ENCODE measurements around the gene PAXX.

PAXX gene

GRCh38 chr9:136964833-136965422 lies 27.3 kb upstream of the PAXX start:
- FAIRE-seq = no peak
- no peak for DNase-seq (ENCODE audit: insufficient read length, low spot score)

GRCh38 chr9:136965771-136966484 lies 26.3 kb upstream of the PAXX start:
- DNase-seq (ENCODE audit: insufficient read length, low spot score) = no peak
- no peak for FAIRE-seq

GRCh38 chr9:136968333-136969127 lies 23.7 kb upstream of the PAXX start:
- FAIRE-seq (no peak), DNase-seq (ENCODE audit: insufficient read length, low spot score) (no peak)

GRCh38 chr9:136969150-136969549 lies 23.1 kb upstream of the PAXX start:
- FAIRE-seq (no peak), DNase-seq (ENCODE audit: insufficient read length, low spot score) (no peak)

GRCh38 chr9:136969774-136970173 lies 22.4 kb upstream of the PAXX start:
- FAIRE-seq (no peak), DNase-seq (ENCODE audit: insufficient read length, low spot score) (no peak)

GRCh38 chr9:136970361-136970760 lies 21.9 kb upstream of the PAXX start:
- no peak for DNase-seq (ENCODE audit: insufficient read length, low spot score)
- no peak for FAIRE-seq

GRCh38 chr9:136971746-136972145 lies 20.5 kb upstream of the PAXX start:
- FAIRE-seq = no peak

GRCh38 chr9:136972335-136972734 lies 19.9 kb upstream of the PAXX start:
- FAIRE-seq (no peak), DNase-seq (ENCODE audit: insufficient read length, low spot score) (no peak)

More at GRCh38 chr9:136971746-136972145, 20.5 kb upstream of the PAXX start:
- DNase-seq (ENCODE audit: insufficient read length, low spot score) = no peak

GRCh38 chr9:136972743-136973142 lies 19.5 kb upstream of the PAXX start:
- no peak for DNase-seq (ENCODE audit: insufficient read length, low spot score)
- FAIRE-seq = no peak

- DNase-seq (ENCODE audit: insufficient read length, low spot score) (no peak), FAIRE-seq (no peak)
Measured at GRCh38 chr9:136973618-136974617, 18.3 kb upstream of the PAXX start.

- DNase-seq (ENCODE audit: insufficient read length, low spot score) (no peak), FAIRE-seq (no peak)
Measured at GRCh38 chr9:136974817-136975535, 17.2 kb upstream of the PAXX start.

GRCh38 chr9:136975644-136976043 lies 16.6 kb upstream of the PAXX start:
- FAIRE-seq (no peak), DNase-seq (ENCODE audit: insufficient read length, low spot score) (no peak)

- FAIRE-seq (no peak), DNase-seq (ENCODE audit: insufficient read length, low spot score) (no peak)
Measured at GRCh38 chr9:136977223-136977622, 15.0 kb upstream of the PAXX start, which contains the start of gene PTGDS. PTGDS (plus strand) TSS chr9:136977504; CDS start chr9:136977579, 75 bp downstream.

- DNase-seq (ENCODE audit: insufficient read length, low spot score) (no peak), FAIRE-seq (no peak)
Measured at GRCh38 chr9:136977649-136978072, 14.6 kb upstream of the PAXX start.

- FAIRE-seq (no peak), DNase-seq (ENCODE audit: insufficient read length, low spot score) (peak; percentile 65)
Measured at GRCh38 chr9:136978073-136978864, 14.0 kb upstream of the PAXX start.

GRCh38 chr9:136978865-136979544 lies 13.2 kb upstream of the PAXX start:
- no peak for DNase-seq (ENCODE audit: insufficient read length, low spot score)
- FAIRE-seq = no peak

GRCh38 chr9:136979769-136980587 lies 12.2 kb upstream of the PAXX start:
- DNase-seq (ENCODE audit: insufficient read length, low spot score) (no peak), FAIRE-seq (no peak)
